OCI-LY3 (cell line): Measurements from ENCODE around the gene DMAC2.

Experiments used
- CTCF ChIP-seq: fragments of 200-600, 300-600 bp; sonication (generic); IDR thresholded peaks from 2 replicates; pipeline ENCODE4 v1.5.1; 2014; ENCODE audit warnings: antibody characterized with exemption, low read length, low read depth
- EZH2phosphoT487 ChIP-seq: fragments of 200-600 bp; shearing (Covaris generic); IDR thresholded peaks from 2 replicates; pipeline ENCODE4 v1.6.1; 2018; ENCODE audit warnings: antibody characterized with exemption, mixed run types, low read depth

GRCh38 chr19:41399091-41399490 lies 40.6 kb downstream of the DMAC2 start:
- no peak for TF ChIP-seq CTCF
- no peak for TF ChIP-seq EZH2phosphoT487
